T47D (cell line): ENCODE data around the gene PIK3CB.
"Not testable (repeated sequence)": the region's sequence is repeated elsewhere in the genome, so short reads cannot be mapped to it uniquely, and the experiment has no call there.

ENCODE experiments used
- DNase-seq, 2 experiments: peaks; one replicate each; pipeline versions ENCODE4 v3.0.0 to v3.0.0-alpha.2; 2011 to 2012; ENCODE audit warnings: low read depth in 1 of 2, low spot score in 1 of 2
- JUND ChIP-seq: IDR thresholded peaks from 2 replicates; pipeline ENCODE4 v1.6.1; 2012; ENCODE audit warnings: low read depth
- in situ Hi-C: cut with HindIII; loops from 2 replicates; pipeline ENCODE4 v1.10.0; 2016; ENCODE audit warnings: low sequenced_read_pairs, low pct_unique_long_range_greater_than_20kb

Gene PIK3CB

GRCh38 chr3:138862924-138863775, 28.4 kb upstream of the PIK3CB start:
- peak in 1 of 2 experiments; percentile 47 for DNase-seq
- no peak for TF ChIP-seq JUND
- in situ Hi-C loops: no loop called here

GRCh38 chr3:138862531-138862923, 27.8 kb upstream of the PIK3CB start:
- no peak for DNase-seq
- in situ Hi-C loops: no loop called here
- no peak for TF ChIP-seq JUND

DNA sequence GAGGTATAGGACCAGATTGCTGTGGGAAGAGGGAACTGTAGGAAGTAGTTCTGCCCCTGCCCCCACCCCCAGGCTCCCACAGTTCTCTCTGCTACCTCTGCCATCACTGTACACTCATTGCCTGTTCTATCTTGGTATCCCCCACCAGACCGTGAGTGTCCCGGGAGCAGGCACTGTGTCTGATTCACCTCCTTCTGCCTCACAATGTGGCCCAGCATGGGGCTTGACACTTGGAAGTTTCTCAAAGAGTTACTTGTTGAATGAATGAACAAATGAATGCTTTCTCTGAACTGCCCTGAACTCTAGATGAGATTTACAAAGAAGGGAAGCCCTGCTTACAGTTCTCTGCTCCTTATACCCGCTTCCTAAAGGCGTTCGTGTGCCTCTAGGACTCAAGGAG, 27.1 kb upstream of the PIK3CB start:
- in situ Hi-C loops: no loop called here
- DNase-seq: no peak
- no peak for TF ChIP-seq JUND

DNA sequence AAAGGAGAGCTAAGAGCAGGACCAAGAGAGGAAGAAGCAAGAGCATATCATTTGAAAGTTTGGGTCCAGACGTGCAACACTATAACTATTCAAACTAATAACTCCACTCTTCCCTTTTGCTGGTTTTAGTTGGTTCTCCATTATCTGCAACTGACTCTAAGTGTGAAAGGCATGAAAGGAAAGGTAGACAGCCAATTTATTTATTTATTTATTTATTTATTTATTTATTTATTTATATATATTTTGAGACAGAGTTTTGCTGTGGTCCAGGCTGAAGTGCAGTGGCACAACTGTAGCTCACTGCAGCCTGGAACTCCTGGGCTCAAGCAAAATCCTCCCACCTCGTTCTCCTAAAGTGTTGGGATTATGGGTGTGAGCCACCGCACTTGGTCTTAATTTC, 22.1 kb upstream of the PIK3CB start:
- TF ChIP-seq JUND: no peak
- in situ Hi-C loops: no loop called here
- DNase-seq: no peak

- no peak for DNase-seq
- no peak for TF ChIP-seq JUND
- in situ Hi-C loops: no loop called here
Observed at GRCh38 chr3:138854940-138855339, 20.2 kb upstream of the PIK3CB start.

- TF ChIP-seq JUND: no peak
- no peak for DNase-seq
- in situ Hi-C loops: no loop called here
Observed at GRCh38 chr3:138854204-138854603, 19.5 kb upstream of the PIK3CB start.

GRCh38 chr3:138850151-138850550, 15.4 kb upstream of the PIK3CB start:
- peak in 1 of 2 experiments; percentile 54 for DNase-seq
- in situ Hi-C loops: no loop called here
- no peak for TF ChIP-seq JUND

DNA sequence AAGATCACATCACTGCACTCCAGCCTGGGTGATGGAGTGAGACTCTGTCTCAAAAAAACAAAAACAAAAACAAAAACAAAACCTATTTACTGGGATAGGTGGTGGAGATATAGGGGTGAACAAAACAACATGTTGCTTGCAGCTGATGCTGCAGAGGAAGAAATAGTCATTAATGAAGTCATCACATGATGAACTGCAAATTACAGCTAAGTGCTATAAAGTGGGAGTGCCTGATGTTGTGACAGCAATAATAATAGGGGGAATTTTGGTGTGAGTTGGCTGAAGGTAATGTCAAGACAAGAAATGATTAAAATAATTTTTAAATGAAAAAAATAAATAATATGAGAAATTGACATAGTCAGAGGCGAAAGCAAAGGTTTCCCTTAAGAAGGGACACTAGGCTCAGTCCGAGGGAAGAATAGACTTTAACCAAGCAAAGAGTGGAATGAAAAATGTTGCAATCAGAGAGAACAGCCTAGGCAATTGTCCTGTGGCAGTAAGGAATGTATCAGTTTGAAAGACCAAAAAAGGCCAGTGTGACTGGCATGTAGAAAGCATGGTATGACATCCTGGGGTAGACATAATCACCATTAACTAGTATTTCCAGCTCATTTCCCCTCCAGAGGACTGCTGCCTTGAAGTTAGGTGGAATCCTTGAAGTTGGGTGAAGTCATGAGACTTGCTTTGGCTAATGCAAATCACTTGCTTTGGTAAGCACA, 14.7 kb upstream of the PIK3CB start:
- TF ChIP-seq JUND: no peak
- DNase-seq: peak in 1 of 2 experiments; percentile 36
- in situ Hi-C loops: no loop called here

GRCh38 chr3:138848696-138849095, 14.0 kb upstream of the PIK3CB start:
- in situ Hi-C loops: no loop called here
- DNase-seq: no peak

DNA sequence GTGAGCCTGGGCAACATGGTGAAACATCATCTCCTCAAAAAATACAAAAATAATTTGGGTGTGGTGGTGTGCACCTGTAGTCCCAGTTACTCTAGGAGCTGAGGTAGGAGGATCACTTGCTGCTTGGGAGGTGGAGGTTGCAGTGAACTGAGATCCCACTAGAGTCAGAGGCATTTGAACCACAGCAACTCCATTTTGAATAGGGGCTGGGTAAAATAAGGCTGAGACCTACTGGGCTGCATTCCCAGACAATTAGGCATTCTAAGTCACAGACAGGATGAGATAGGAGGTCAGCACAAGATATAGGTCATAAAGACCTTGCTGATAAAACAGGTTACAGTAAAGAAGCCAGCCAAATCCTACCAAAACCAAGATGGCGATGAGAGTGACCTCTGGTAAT, 12.1 kb upstream of the PIK3CB start:
- in situ Hi-C loops, DNase-seq: not testable (repeated sequence)

More at GRCh38 chr3:138848696-138849095, 14.0 kb upstream of the PIK3CB start:
- no peak for TF ChIP-seq JUND

- no peak for TF ChIP-seq JUND
- in situ Hi-C loops: no loop called here
- peak in 1 of 2 experiments; percentile 46 for DNase-seq
Observed at GRCh38 chr3:138846262-138846791, 11.6 kb upstream of the PIK3CB start.

DNA sequence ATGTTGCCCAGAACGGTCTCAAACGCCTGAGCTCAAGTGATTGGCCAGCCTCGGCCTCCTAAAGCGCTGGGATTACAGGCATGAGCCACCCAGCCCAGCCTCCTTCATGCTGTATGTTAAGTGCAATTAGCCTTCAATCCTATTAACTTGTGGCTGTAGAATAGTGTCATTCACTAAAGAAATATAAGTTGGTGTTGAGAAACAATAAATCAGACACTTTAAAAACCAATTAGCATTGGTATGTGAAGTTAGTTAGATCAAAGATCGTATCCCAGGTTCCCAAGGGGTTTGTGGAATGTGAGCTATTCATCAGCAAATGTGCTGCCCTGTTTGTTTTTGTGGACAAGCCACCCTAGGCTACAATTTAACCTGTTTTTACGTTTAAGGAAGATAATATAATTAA, 11.0 kb upstream of the PIK3CB start:
- TF ChIP-seq JUND: 0 out of 2 replicates have a peak, but pooled peaks have one; percentile 6
- DNase-seq: peak in 1 of 2 experiments; percentile 69
- in situ Hi-C loops: no loop called here

GRCh38 chr3:138845181-138845601, 10.5 kb upstream of the PIK3CB start:
- in situ Hi-C loops: no loop called here
- no peak for TF ChIP-seq JUND
- no peak for DNase-seq
